ENCODE measurements around the gene ANKRD42.
A peak's percentile ranks its signal among the peaks of the same experiment; 100 is the strongest.

Gene ANKRD42

DNA sequence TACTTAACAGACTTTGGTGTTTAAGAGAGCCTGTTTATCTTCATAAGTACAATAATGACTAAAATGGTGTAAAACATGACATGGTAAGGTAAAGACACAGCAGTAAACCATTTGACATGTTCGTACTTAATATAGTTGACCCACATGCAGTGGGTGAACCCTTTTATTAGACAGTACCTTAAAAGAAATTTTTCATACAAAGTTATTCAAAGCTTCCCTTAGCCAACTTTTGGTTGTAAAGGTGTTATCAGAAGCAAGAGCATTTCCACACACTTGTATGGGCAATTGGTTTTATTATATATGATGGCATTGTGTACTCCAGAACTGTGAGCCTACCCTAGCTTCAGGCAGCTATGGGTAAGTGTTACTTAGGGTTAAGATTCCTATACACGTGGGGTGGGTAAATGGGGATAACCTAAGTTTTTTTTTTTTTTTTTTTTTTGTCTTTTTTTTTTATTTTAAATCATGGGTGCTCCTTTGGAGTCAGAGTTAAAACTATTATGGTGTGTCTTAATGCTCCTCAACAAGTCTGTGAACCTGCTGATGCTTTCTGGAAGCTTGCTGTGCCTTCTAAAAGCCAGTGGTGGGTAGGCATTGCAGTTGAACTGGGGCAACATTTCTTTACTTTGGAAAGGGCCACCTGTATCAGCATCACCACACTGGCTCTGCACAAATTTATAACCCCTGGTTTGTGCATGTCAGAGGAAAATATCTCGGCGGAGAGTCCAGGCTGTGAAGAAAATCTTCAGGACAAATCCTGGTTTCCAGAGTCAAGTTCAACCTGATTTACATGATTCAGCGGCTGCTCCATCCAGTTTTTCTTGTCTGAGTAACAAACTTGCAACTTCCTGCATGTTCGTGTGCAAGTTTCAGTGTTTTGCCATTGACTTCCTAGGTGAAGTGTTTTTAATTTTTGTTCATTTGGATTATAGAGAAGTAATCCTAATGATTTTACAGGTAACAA is 33.3 kb upstream of the ANKRD42 start:
- peak; percentile 42 for DNase-seq (ENCODE audit: low read depth)
- H3K4me3 ChIP-seq (ENCODE audit: low read depth, low read length): peak overlapping the region; percentile 92
- TF ChIP-seq, protein P1, sequence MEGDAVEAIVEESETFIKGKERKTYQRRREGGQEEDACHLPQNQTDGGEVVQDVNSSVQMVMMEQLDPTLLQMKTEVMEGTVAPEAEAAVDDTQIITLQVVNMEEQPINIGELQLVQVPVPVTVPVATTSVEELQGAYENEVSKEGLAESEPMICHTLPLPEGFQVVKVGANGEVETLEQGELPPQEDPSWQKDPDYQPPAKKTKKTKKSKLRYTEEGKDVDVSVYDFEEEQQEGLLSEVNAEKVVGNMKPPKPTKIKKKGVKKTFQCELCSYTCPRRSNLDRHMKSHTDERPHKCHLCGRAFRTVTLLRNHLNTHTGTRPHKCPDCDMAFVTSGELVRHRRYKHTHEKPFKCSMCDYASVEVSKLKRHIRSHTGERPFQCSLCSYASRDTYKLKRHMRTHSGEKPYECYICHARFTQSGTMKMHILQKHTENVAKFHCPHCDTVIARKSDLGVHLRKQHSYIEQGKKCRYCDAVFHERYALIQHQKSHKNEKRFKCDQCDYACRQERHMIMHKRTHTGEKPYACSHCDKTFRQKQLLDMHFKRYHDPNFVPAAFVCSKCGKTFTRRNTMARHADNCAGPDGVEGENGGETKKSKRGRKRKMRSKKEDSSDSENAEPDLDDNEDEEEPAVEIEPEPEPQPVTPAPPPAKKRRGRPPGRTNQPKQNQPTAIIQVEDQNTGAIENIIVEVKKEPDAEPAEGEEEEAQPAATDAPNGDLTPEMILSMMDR (conservative IDR thresholded peaks at IDR 0.05; ENCODE audit: low read depth, low read length): no peak

DNA sequence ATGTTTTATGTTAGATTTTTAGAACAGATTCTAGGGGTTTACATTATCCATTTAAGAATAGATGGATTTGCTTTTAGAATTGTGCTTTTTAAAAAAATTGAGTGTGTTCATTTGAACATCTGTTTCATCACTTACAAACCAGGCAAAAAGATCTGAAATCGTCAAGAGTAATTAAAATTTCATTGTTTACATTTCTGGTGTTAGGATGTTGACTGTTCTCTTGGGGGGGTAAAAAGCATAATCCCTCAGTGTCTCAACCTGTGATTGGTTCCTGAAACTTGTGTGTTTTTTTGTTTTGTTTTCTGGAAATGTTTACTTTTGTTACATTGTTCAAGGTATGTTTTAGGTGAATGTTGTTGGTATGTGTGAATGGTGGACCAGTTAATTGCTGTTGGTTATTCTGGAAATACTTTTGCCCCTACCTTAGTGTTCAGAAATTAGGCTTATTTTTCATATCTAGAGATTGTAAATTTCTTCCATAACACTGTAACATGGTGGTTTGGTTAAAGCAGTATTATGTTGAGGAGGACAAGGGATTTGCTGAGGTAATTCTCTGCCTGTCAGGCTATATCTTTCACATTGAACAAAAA is 31.8 kb upstream of the ANKRD42 start:
- TF ChIP-seq, protein P1 (conservative IDR thresholded peaks at IDR 0.05; ENCODE audit: low read depth, low read length): no peak
- H3K4me3 ChIP-seq (ENCODE audit: low read depth, low read length): no peak overlapping the region
- DNase-seq (ENCODE audit: low read depth): no peak

DNA sequence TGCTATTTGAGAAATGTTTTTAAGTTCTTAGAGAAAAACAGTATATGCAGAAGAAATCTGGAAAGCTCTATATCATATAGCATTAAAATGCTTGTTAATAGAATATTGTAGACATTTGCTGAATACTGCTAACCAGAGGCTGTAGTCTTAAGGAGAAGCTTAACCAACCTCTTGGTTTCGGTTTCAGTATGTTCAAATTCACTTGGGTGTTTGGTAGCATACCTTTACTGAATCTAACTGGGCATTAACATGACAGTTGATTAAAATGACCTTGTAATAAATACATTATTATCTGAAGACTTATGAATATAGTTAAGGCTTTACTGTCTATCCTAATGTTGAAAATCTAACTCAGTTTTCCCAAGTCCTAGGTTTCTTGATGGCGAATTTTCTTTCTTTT is 31.1 kb upstream of the ANKRD42 start:
- TF ChIP-seq, protein P1 (conservative IDR thresholded peaks at IDR 0.05; ENCODE audit: low read depth, low read length): no peak
- no peak overlapping the region for H3K4me3 ChIP-seq (ENCODE audit: low read depth, low read length)
- DNase-seq (ENCODE audit: low read depth): peak; percentile 50

DNA sequence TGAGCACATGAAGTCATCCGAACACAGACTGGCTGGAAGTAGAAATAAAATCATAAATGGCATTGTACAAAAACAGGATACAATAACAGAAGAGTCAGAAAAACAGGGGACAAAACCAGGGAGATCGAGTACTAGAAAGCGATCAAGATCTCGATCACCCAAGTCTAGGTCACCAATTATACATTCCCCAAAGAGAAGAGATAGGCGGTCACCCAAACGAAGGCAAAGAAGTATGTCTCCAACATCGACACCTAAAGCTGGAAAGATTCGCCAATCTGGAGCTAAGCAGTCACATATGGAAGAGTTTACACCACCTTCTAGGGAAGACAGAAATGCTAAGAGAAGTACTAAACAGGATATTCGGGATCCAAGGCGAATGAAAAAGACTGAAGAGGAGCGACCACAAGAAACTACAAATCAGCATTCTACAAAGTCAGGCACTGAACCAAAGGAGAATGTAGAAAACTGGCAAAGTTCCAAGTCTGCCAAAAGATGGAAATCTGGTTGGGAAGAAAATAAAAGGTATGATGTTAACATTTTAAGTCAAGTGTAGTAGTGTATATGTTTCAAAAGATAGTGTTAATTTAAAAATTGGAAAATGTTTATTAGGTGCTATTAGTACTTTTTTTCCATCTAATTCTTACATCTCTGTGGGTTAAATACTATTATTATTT is 27.2 kb upstream of the ANKRD42 start:
- H3K4me3 ChIP-seq (ENCODE audit: low read depth, low read length): no peak overlapping the region
- no peak for DNase-seq (ENCODE audit: low read depth)
- TF ChIP-seq, protein P1 (conservative IDR thresholded peaks at IDR 0.05; ENCODE audit: low read depth, low read length): no peak

DNA sequence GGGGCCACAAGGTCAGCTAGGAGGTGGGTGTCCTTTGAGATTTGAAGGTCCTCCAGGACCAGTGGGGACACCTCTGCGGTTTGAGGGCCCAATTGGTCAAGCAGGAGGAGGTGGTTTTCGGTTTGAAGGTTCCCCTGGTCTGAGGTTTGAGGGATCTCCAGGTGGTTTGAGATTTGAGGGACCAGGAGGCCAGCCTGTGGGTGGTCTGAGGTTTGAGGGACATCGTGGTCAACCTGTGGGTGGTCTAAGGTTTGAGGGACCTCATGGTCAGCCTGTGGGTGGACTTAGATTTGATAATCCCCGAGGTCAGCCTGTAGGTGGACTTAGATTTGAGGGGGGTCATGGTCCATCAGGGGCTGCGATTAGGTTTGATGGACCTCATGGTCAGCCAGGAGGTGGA is 24.8 kb upstream of the ANKRD42 start:
- TF ChIP-seq, protein P1 (conservative IDR thresholded peaks at IDR 0.05; ENCODE audit: low read depth, low read length): no peak
- H3K4me3 ChIP-seq (ENCODE audit: low read depth, low read length): no peak overlapping the region
- no peak for DNase-seq (ENCODE audit: low read depth)

DNA sequence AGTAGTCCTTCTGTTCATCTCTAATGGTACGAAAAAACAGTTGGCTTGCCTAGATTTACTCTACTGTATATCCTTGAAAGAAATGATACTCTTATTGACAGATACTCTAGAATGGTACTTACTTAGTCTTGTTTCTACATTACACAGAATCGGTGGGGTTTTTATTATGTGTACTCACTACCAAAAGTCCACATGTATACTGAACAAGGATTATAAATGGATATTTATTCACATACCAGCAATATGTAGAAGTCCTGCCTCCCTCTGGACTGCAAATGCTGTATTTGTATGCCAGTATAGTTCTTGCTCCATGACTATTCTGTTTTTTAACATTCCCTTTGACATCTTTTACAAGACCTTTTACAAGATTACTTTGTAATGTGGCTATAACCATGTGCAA is 22.6 kb upstream of the ANKRD42 start:
- H3K4me3 ChIP-seq (ENCODE audit: low read depth, low read length): no peak overlapping the region
- TF ChIP-seq, protein P1 (conservative IDR thresholded peaks at IDR 0.05; ENCODE audit: low read depth, low read length): no peak
- no peak for DNase-seq (ENCODE audit: low read depth)
